HEK293 (cell line): Measurements from ENCODE around the gene USP17L13.
"Not testable (repeated sequence)": the region's sequence is repeated elsewhere in the genome, so short reads cannot be mapped to it uniquely, and the experiment has no call there.

Source experiments
- BCL11A ChIP-seq: fragments of 450-650 bp; formaldehyde crosslinking; IDR thresholded peaks from 2 replicates; pipeline ENCODE4 v1.5.1; 2016; ENCODE audit warnings: low read depth, missing biosample characterization, missing genetic modification characterization
- MYNN ChIP-seq: fragments of 450-650 bp; formaldehyde crosslinking; IDR thresholded peaks from 2 replicates; pipeline ENCODE4 v1.5.1; 2016; ENCODE audit warnings: missing biosample characterization, missing genetic modification characterization, borderline replicate concordance
- PRDM4 ChIP-seq: fragments of 450-650 bp; formaldehyde crosslinking; IDR thresholded peaks from 2 replicates; pipeline ENCODE4 v1.5.1; 2017; ENCODE audit warnings: missing biosample characterization, missing genetic modification characterization
- TF ChIP-seq, protein P1 (sequence below): fragments of 450-650 bp; formaldehyde crosslinking; IDR thresholded peaks from 2 replicates; pipeline ENCODE4 v1.5.1; 2016; ENCODE audit warnings: missing biosample characterization, missing genetic modification characterization

DNA sequence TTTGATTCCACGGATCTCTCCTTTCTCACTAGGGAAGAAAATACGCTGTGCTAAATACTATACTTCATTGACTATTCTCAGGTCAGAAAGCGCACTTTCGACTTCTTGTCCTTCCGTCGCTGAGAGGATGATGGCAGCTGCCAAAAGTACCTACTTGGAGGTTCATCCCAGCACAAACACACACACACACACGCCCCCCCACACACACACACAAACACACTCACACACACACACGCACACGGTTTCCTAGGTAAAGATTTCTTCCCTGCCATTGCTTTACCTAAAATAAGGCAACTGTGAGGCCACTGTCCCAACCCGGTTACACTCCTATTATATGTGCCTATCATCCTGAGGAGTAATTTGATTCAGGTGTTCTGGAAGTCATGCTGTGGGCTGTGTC lies 47.0 kb downstream of the USP17L13 start:
- not testable (repeated sequence) for TF ChIP-seq BCL11A, PRDM4, MYNN (tag by site-specific recombination)
- TF ChIP-seq, protein P1, sequence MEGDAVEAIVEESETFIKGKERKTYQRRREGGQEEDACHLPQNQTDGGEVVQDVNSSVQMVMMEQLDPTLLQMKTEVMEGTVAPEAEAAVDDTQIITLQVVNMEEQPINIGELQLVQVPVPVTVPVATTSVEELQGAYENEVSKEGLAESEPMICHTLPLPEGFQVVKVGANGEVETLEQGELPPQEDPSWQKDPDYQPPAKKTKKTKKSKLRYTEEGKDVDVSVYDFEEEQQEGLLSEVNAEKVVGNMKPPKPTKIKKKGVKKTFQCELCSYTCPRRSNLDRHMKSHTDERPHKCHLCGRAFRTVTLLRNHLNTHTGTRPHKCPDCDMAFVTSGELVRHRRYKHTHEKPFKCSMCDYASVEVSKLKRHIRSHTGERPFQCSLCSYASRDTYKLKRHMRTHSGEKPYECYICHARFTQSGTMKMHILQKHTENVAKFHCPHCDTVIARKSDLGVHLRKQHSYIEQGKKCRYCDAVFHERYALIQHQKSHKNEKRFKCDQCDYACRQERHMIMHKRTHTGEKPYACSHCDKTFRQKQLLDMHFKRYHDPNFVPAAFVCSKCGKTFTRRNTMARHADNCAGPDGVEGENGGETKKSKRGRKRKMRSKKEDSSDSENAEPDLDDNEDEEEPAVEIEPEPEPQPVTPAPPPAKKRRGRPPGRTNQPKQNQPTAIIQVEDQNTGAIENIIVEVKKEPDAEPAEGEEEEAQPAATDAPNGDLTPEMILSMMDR (tag by site-specific recombination) = not testable (repeated sequence)
